Breast epithelium (tissue), 4 donors: ENCODE results near the gene HS3ST3A1. TPM values are rescaled to one million over a fixed set of nuclear protein-coding genes. Genes with fewer than 3 reads are reported as not detected.

Source experiments
- DNase-seq, 2 donors: peaks; one replicate each; pipeline ENCODE4 v3.0.0-alpha.2; 2019; ENCODE audit warnings: low spot score in 2 of 2
- H3K27ac ChIP-seq, 2 donors: fragments of 200-600 bp; sonication (generic) in 1 of 2; one replicate each; pipeline ENCODE4 v1.5.1; 2016 to 2019; ENCODE audit warnings: mild to moderate bottlenecking in 1 of 2
- H3K27me3 ChIP-seq, 2 donors: fragments of 200-600 bp; sonication (generic) in 1 of 2; one replicate each; pipeline versions ENCODE4 v1.5.1 to v1.6.0; 2017 to 2019; ENCODE audit warnings: control low read depth in 1 of 2, mild to moderate bottlenecking in 1 of 2
- H3K36me3 ChIP-seq: fragments of 200-600 bp; one replicate; pipeline ENCODE4 v1.5.1; 2019
- H3K4me1 ChIP-seq, 2 donors: fragments of 200-600 bp; sonication (generic); one replicate each; pipeline ENCODE4 v1.5.1; 2016 to 2019; ENCODE audit warnings: control low read depth in 1 of 2
- H3K4me3 ChIP-seq, 3 donors: fragments of 200-600 bp; sonication (generic); 1 replicate in 2 of 3; 2 replicates in 1 of 3; pipeline ENCODE4 v1.5.1; 2016 to 2019; ENCODE audit warnings: mild to moderate bottlenecking in 3 of 3, moderate library complexity in 2 of 3
- H3K9me3 ChIP-seq, 2 donors: fragments of 200-600 bp; sonication (generic) in 1 of 2; one replicate each; pipeline ENCODE4 v1.5.1; 2016 to 2019; ENCODE audit warnings: control low read depth in 1 of 2
- POLR2A ChIP-seq: fragments of 450-650 bp; IDR thresholded peaks from one replicate; pipeline ENCODE4 v1.6.1; 2016; ENCODE audit warnings: antibody characterized with exemption, mild to moderate bottlenecking, moderate library complexity
- POLR2AphosphoS5 ChIP-seq, 3 donors: sonication (generic); formaldehyde crosslinking; IDR thresholded peaks; one replicate each; pipeline ENCODE4 v1.6.1; 2017; ENCODE audit warnings: antibody characterized with exemption in 3 of 3
- intact Hi-C: fragments of 100-400 bp; cut with DNase I; formaldehyde crosslinking; loops from one replicate; pipeline ENCODE4 v1.15.1; 2023; ENCODE audit warnings: low total_unique reads
- total RNA-seq, 3 donors: library from RNA; depleted of rRNA; stranded (reverse); fragments of >200 nt; gene quantifications; one replicate each; pipeline ENCODE4 v1.1.0, GENCODE V29; 2016
- TF ChIP-seq, protein P1 (sequence below), 3 donors: fragments of 450-650 bp; IDR thresholded peaks; one replicate each; pipeline ENCODE4 v1.5.1; 2016 to 2017; ENCODE audit warnings: antibody characterized with exemption in 3 of 3, mild to moderate bottlenecking in 3 of 3, moderate library complexity in 3 of 3

The HS3ST3A1 gene
- total RNA-seq, 3 donors from 2014 or later, result 0.66 to 1.4 (median 1.0) TPM

DNA sequence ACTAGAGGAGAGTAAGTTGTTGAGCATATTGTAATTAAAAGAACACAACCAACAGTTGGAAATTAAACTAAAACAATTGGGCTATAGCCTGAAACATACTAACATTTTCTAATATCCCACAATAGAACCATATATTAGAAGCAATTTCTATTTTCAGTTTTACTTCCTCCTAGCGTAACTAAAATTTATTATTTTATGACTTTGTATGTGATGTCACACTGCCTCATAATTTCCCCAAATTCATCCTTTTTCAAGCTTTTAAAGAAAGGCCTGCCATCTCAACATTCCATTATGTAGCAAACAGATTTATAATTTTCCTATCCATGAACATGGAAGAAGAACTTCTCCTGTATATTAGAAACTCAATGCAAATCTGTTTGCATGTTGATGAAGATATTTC lies 110.2 kb downstream of the HS3ST3A1 start:
- intact Hi-C loops, result loop anchor here (5.0 kb wide), 1 partner anchor 704 kb away; the partner anchor contains the start of gene ARHGAP44
- Histone ChIP-seq H3K4me3 (no peak overlapping the region), H3K27ac (no peak overlapping the region), H3K4me1 (no peaks in the 10 kb centered on the region), H3K36me3 (no peaks in the 10 kb centered on the region), H3K9me3 (no peaks in the 10 kb centered on the region), H3K27me3 (no peaks in the 10 kb centered on the region)
- no peak for DNase-seq
- TF ChIP-seq POLR2AphosphoS5 (IDR thresholded peaks at IDR 0.05), result no peak
- TF ChIP-seq, protein P1, sequence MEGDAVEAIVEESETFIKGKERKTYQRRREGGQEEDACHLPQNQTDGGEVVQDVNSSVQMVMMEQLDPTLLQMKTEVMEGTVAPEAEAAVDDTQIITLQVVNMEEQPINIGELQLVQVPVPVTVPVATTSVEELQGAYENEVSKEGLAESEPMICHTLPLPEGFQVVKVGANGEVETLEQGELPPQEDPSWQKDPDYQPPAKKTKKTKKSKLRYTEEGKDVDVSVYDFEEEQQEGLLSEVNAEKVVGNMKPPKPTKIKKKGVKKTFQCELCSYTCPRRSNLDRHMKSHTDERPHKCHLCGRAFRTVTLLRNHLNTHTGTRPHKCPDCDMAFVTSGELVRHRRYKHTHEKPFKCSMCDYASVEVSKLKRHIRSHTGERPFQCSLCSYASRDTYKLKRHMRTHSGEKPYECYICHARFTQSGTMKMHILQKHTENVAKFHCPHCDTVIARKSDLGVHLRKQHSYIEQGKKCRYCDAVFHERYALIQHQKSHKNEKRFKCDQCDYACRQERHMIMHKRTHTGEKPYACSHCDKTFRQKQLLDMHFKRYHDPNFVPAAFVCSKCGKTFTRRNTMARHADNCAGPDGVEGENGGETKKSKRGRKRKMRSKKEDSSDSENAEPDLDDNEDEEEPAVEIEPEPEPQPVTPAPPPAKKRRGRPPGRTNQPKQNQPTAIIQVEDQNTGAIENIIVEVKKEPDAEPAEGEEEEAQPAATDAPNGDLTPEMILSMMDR (IDR thresholded peaks at IDR 0.05), result no peak
- no peak for TF ChIP-seq POLR2A

DNA sequence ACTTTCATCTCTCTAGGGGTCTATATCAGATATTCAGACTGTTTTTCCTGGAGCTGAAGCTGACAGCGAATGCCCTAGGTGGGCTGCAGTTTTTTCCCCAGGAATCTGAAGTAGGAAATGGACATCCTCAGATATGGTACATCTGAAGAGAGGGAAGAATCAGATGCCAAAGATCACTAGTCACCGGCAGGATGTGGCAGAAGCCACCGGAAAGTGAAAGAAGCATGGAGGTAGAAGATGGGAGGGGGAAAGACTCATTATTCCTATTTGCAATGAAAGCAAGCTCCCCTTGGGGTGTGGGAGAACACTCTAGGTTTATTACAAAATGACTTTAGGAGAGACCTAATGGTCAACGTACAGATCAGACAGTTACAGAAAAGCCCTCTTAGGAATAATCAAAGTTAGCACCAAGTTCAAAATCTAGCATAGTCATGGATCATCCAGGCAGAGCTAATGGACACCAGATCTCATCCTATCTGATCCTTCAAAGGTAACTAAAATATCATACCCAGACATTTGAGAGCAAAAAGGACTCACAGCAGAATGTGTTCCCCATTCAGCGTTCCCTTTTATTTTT lies 110.7 kb downstream of the HS3ST3A1 start:
- H3K27ac ChIP-seq, result no peak overlapping the region
- TF ChIP-seq POLR2A (no peak), POLR2AphosphoS5 (IDR thresholded peaks at IDR 0.05) (no peak)
- TF ChIP-seq, protein P1 (IDR thresholded peaks at IDR 0.05), result no peak
- DNase-seq, result no peak
- no peak overlapping the region for H3K4me3 ChIP-seq
- no peaks in the 10 kb centered on the region for H3K4me1 ChIP-seq
- H3K9me3 ChIP-seq, result no peaks in the 10 kb centered on the region
- no peaks in the 10 kb centered on the region for H3K36me3 ChIP-seq
- intact Hi-C loops, result loop anchor here (5.0 kb wide), 1 partner anchor 704 kb away; the partner anchor contains the start of gene ARHGAP44
- no peaks in the 10 kb centered on the region for H3K27me3 ChIP-seq

DNA sequence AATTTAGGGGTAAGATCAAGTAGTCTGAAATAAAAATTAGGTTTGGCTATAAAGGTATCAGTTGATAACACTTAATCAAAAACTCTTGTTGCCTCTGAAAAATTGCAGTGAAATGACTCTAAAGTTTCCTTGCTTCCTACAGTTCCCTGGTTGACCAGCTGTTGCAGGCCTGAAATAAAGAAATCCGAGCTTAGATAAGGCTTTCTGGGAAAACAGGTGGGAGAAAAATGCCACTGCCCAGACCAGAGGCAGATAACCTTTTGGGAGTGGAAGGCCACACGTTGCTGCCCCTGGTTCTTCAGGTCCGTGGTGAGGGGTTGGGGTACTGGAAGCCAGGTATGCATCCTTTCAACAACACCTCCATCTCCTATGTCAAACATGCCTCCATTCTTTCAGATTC lies 111.3 kb downstream of the HS3ST3A1 start:
- Histone ChIP-seq H3K27ac (no peak overlapping the region), H3K27me3 (no peaks in the 10 kb centered on the region), H3K4me3 (no peak overlapping the region), H3K4me1 (no peaks in the 10 kb centered on the region), H3K36me3 (no peaks in the 10 kb centered on the region), H3K9me3 (no peaks in the 10 kb centered on the region)
- DNase-seq, result no peak
- intact Hi-C loops, result loop anchor here (5.0 kb wide), 1 partner anchor 703 kb away; the partner anchor contains the start of gene ARHGAP44
- TF ChIP-seq POLR2AphosphoS5 (IDR thresholded peaks at IDR 0.05), result no peak
- TF ChIP-seq, protein P1 (IDR thresholded peaks at IDR 0.05), result no peak
- TF ChIP-seq POLR2A, result no peak

DNA sequence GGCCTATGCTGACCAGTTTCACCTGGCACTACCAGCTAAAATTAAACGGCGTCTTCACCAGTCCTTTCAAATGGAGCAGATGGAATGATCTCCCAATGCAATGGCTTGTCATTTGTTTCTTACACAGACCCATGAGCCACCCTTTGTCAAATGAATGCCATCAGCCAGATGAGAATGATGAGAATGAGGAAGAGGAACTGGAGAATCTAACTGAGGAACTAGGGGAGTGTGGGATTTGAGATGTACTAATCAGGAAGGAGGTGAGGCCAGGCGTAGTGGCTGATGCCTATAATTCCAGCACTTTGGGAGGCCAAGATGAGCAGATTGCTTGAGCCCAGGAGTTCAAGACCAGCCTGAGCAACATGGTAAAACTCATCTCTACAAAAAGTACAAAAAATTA lies 116.4 kb downstream of the HS3ST3A1 start:
- Histone ChIP-seq H3K4me3 (no peak overlapping the region), H3K36me3 (no peaks in the 10 kb centered on the region), H3K27ac (no peak overlapping the region), H3K27me3 (no peaks in the 10 kb centered on the region), H3K9me3 (peaks cover 10 to 11% of the 10 kb centered on the region in 2 donors), H3K4me1 (no peaks in the 10 kb centered on the region)
- TF ChIP-seq POLR2AphosphoS5 (IDR thresholded peaks at IDR 0.05) (no peak), POLR2A (no peak)
- TF ChIP-seq, protein P1 (IDR thresholded peaks at IDR 0.05), result no peak
- DNase-seq, result no peak
- intact Hi-C loops, result no loop called here

DNA sequence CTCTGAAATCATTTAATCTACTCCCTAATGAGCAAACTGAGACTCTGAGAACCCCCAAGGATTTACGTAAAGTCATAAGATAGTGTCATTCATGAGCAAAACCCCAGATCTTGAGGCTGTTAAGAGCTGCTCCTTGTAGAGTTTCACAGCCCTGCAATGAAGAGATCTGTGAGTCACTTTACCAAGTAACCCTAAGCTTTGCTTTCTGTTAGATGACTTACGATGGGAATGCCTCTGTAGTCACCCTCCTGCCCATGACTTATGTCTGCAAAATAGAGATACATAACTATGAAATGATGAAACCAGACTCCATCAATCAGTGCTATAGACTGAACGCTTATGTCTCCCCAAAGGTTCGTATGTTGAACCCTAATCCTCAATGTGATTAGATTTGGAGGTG lies 117.7 kb downstream of the HS3ST3A1 start:
- intact Hi-C loops, result no loop called here
- Histone ChIP-seq H3K27me3 (no peaks in the 10 kb centered on the region), H3K4me3 (no peak overlapping the region), H3K36me3 (no peaks in the 10 kb centered on the region), H3K4me1 (no peaks in the 10 kb centered on the region), H3K9me3 (peaks cover 15 to 17% of the 10 kb centered on the region in 2 donors), H3K27ac (no peak overlapping the region)
- TF ChIP-seq POLR2AphosphoS5 (IDR thresholded peaks at IDR 0.05) (no peak), POLR2A (no peak)
- TF ChIP-seq, protein P1 (IDR thresholded peaks at IDR 0.05), result no peak
- DNase-seq, result no peak
